ENCODE data around the gene FGD2.

DNA sequence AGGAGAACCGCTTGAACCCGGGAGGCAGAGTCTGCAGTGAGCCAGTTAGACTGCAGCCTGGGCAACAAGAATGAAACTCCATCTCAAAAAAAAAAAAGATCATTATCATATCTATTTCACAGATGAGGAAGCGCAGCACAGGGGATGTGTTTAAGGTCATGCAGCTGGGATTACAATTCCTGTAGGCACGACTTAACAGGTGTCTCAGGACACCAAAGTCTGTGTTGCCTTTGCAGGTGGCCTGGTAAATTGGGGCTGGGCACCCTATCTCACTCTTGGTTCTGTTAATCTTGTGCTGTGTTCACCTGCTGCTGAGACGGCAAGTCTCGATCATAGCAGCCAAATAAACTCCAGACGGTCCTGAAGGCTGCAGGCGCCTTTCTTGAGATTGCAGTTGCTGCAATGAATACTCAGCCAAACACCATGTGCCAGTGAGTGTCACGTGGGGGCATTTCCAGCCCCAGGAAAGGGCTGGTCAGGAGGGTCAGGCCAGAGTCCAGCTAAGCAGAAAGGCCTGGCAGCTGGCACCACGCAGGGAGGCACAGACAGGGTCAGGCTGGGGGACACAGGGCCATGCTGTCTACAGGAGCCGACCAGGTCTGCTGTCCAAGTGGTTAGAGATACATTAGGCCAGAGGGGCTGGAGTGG, 55.8 kb downstream of the FGD2 start:
- TF ChIP-seq, protein P1, sequence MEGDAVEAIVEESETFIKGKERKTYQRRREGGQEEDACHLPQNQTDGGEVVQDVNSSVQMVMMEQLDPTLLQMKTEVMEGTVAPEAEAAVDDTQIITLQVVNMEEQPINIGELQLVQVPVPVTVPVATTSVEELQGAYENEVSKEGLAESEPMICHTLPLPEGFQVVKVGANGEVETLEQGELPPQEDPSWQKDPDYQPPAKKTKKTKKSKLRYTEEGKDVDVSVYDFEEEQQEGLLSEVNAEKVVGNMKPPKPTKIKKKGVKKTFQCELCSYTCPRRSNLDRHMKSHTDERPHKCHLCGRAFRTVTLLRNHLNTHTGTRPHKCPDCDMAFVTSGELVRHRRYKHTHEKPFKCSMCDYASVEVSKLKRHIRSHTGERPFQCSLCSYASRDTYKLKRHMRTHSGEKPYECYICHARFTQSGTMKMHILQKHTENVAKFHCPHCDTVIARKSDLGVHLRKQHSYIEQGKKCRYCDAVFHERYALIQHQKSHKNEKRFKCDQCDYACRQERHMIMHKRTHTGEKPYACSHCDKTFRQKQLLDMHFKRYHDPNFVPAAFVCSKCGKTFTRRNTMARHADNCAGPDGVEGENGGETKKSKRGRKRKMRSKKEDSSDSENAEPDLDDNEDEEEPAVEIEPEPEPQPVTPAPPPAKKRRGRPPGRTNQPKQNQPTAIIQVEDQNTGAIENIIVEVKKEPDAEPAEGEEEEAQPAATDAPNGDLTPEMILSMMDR (IDR thresholded peaks at IDR 0.05): no peak
- TF ChIP-seq POLR2A (IDR thresholded peaks at IDR 0.05): peak in 1 of 2 donors; percentile 35
